Stimulated activated CD8-positive, alpha-beta memory T cell treated with anti-CD3 and anti-CD28 coated beads, Interleukin-15, amount 100 ng/mL, for 1 hour (primary cell): ENCODE measurements around the gene PDE4D.

Experiments used
- DNase-seq: peaks from one replicate; pipeline ENCODE4 v3.0.0-alpha.2; 2020; ENCODE audit warnings: low read depth

PDE4D gene

GRCh38 chr5:59548807-59549357 is 344.6 kb downstream of the PDE4D start:
- DNase-seq: no peak

- DNase-seq: no peak
Measured at GRCh38 chr5:59547731-59548130, 345.8 kb downstream of the PDE4D start.

- no peak for DNase-seq
Measured at GRCh38 chr5:59544573-59544972, 349.0 kb downstream of the PDE4D start.

GRCh38 chr5:59543821-59544442 is 349.6 kb downstream of the PDE4D start:
- DNase-seq: no peak

GRCh38 chr5:59542851-59543820 is 350.4 kb downstream of the PDE4D start:
- DNase-seq: no peak

- no peak for DNase-seq
Measured at GRCh38 chr5:59542306-59542705, 351.2 kb downstream of the PDE4D start.

GRCh38 chr5:59540366-59540765 is 353.2 kb downstream of the PDE4D start:
- DNase-seq: no peak

GRCh38 chr5:59538750-59539121 is 354.8 kb downstream of the PDE4D start:
- no peak for DNase-seq

GRCh38 chr5:59537961-59538749 is 355.4 kb downstream of the PDE4D start:
- DNase-seq: no peak

GRCh38 chr5:59536875-59537274 is 356.7 kb downstream of the PDE4D start:
- DNase-seq: no peak

- no peak for DNase-seq
Measured at GRCh38 chr5:59535561-59535960, 358.0 kb downstream of the PDE4D start.

GRCh38 chr5:59533730-59534108 is 359.8 kb downstream of the PDE4D start:
- DNase-seq: no peak

- no peak for DNase-seq
Measured at GRCh38 chr5:59532979-59533729, 360.4 kb downstream of the PDE4D start.

- DNase-seq: no peak
Measured at GRCh38 chr5:59529239-59529638, 364.3 kb downstream of the PDE4D start.

- DNase-seq: no peak
Measured at GRCh38 chr5:59528202-59528862, 365.2 kb downstream of the PDE4D start.

- DNase-seq: no peak
Measured at GRCh38 chr5:59525957-59526356, 367.6 kb downstream of the PDE4D start.

- DNase-seq: no peak
Measured at GRCh38 chr5:59525311-59525710, 368.2 kb downstream of the PDE4D start.

- no peak for DNase-seq
Measured at GRCh38 chr5:59522201-59522831, 371.2 kb downstream of the PDE4D start.

GRCh38 chr5:59521476-59521875 is 372.1 kb downstream of the PDE4D start:
- no peak for DNase-seq

- no peak for DNase-seq
Measured at GRCh38 chr5:59519338-59519737, 374.2 kb downstream of the PDE4D start.
